Measurements from ENCODE around the gene RERE.
"Not testable (repeated sequence)": the region's sequence is repeated elsewhere in the genome, so short reads cannot be mapped to it uniquely, and the experiment has no call there.

Gene RERE

DNA sequence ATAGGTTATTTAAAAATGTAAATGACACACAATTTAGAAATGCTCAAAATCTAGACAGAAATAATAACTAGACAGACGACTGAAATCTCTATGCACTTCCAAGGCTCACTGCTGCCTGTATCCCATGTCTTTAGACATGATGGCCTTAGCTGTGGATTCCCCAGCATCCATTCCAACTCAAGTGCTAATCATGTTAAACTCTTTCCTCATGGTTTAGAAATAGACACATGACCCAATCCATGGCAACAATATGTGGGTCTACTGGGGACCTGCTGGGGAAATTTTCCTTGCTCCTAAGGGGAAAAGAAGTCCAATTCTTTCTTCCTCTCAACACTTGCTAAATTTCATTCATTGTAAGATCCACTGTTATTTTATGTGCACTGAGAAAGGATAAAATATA, 311.0 kb downstream of the RERE start:
- no peak for DNase-seq (ENCODE audit: low read depth)
- H3K4me3 ChIP-seq (replicated peaks; ENCODE audit: low read depth, low read length) = no peak overlapping the region
- TF ChIP-seq, protein P1, sequence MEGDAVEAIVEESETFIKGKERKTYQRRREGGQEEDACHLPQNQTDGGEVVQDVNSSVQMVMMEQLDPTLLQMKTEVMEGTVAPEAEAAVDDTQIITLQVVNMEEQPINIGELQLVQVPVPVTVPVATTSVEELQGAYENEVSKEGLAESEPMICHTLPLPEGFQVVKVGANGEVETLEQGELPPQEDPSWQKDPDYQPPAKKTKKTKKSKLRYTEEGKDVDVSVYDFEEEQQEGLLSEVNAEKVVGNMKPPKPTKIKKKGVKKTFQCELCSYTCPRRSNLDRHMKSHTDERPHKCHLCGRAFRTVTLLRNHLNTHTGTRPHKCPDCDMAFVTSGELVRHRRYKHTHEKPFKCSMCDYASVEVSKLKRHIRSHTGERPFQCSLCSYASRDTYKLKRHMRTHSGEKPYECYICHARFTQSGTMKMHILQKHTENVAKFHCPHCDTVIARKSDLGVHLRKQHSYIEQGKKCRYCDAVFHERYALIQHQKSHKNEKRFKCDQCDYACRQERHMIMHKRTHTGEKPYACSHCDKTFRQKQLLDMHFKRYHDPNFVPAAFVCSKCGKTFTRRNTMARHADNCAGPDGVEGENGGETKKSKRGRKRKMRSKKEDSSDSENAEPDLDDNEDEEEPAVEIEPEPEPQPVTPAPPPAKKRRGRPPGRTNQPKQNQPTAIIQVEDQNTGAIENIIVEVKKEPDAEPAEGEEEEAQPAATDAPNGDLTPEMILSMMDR (IDR thresholded peaks at IDR 0.05; ENCODE audit: low read length, missing control alignments) = no peak

DNA sequence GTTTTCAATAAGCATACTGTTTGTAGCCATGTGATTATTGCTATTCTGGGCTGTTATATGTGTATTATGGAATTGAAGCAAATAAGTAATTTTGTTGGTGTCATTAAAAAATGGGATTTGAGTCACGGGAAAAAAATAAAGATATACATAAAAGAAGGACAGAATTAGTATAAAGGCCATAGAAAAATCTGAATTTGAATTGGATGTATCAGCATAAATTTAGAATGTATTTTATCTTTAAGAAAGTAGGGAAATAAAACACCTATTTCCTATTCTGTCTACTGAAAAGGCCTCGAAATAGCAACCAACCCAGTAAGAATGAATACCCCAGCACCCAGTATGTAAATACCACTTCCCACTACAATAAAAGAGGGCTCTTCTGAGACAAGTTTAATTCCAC, 313.6 kb downstream of the RERE start:
- no peak for DNase-seq (ENCODE audit: low read depth)
- no peak overlapping the region for H3K4me3 ChIP-seq (replicated peaks; ENCODE audit: low read depth, low read length)
- TF ChIP-seq, protein P1 (IDR thresholded peaks at IDR 0.05; ENCODE audit: low read length, missing control alignments) = no peak

DNA sequence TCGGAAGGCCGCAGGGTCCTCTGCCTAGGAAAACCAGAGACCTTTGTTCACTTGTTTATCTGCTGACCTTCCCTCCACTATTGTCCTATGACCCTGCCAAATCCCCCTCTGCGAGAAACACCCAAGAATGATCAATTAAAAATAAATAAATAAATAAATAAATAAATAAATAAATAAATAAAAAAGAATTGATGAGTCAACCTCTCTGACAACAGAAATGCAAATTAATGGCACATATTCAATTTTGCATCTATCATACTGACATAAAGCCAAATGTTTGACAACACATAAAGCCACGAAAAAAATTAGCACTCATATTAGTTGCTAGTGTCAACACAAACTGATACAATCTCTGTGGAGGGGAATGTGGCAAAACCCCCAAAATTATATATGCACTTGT, 314.5 kb downstream of the RERE start:
- DNase-seq (ENCODE audit: low read depth); H3K4me3 ChIP-seq (replicated peaks; ENCODE audit: low read depth, low read length): not testable (repeated sequence)

DNA sequence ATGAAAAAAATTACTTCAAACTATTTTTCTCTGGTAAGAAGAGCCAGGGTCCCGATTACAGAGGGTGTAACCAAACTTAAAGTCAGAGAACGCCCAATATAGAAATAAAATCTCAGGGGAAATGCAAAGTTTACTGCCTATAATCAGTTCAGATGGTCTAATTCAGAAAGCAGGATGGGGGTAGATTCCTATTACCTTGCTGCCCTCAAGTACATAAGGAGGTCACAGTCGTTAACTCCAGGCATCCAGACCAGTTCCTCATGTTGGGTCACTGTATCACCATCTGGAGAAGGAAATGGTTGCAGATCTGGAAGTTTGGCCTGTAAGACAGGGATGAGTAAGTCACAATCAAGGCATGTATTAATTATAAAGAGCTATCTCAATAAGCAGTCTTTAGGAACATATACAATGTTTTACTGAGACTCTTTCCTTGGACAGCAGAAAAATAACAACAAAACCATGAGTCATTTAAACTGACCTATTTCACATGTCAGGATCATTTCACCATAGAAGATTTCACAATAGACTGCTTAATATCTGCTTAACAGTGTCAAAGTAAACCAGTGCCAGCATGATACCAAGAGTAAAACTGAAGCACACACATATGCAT, 320.1 kb downstream of the RERE start:
- DNase-seq (ENCODE audit: low read depth) = peak; percentile 88
- H3K4me3 ChIP-seq (replicated peaks; ENCODE audit: low read depth, low read length) = no peak overlapping the region
- TF ChIP-seq, protein P1 (IDR thresholded peaks at IDR 0.05; ENCODE audit: low read length, missing control alignments) = no peak

DNA sequence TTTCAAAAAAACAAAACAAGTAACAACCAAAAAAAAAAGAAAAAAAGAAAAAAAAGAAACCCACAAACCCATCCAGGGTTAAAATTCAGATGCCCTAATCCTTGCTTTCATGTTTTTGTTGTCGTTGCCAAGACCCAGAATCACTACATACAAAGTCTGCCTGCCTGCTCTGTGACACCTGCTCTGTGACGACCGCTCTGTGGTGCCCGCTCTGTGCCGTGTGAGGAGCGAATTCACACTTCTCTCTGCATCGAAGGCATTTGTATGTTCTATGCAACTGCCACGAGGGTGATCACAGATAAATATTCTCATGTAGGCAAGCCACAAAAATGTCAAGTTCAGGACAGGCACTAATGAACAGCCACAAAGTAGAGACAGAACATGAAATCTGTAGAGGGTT, 321.0 kb downstream of the RERE start:
- no peak for DNase-seq (ENCODE audit: low read depth)
- TF ChIP-seq, protein P1 (IDR thresholded peaks at IDR 0.05; ENCODE audit: low read length, missing control alignments) = no peak

DNA sequence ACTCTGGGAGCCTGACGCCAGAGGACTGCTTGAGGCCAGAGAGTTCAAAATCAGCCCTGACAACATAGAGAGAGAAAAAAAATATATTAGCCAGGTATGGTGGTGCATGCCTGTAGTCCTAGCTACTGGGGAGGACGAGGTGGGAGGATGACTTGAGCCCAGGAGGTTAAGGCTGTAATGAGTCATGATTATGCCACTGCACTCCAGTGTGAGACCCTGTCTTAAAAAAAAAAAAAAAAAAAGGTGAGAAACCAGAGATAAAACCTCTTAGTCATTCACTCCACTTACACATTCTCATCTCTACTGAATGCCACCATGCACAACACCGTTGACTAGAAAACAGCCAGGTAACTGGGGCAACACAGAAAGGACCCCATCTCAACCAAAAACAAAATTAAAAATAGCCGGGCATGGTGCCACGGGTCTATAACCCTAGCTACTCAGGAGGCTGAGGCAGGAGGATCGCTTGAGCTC, 321.5 kb downstream of the RERE start:
- TF ChIP-seq, protein P1 (IDR thresholded peaks at IDR 0.05; ENCODE audit: low read length, missing control alignments) = no peak
- H3K4me3 ChIP-seq (replicated peaks; ENCODE audit: low read depth, low read length) = no peak overlapping the region
- DNase-seq (ENCODE audit: low read depth) = no peak

More for the DNA sequence above, 321.0 kb downstream of the RERE start:
- H3K4me3 ChIP-seq (replicated peaks; ENCODE audit: low read depth, low read length) = no peak overlapping the region

DNA sequence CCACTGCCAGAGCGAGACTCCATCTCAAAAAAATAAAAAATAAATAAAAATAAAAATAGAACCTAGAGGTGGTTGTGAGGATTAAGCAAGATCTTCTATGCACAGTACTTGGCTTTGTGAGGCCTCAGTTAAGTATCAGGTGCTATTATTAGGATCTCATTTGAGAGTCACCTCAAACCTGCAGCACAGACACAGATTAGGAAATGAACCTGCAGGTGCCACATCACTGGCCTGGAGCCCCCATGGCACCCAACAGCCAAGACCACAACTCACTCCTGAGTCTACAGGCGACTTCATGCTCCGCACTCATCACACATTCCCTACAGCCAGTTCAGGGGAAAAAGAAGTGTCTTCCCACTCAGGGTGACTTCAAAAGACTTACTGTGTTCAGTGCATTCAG, 322.8 kb downstream of the RERE start:
- H3K4me3 ChIP-seq (replicated peaks; ENCODE audit: low read depth, low read length) = no peak overlapping the region
- TF ChIP-seq, protein P1 (IDR thresholded peaks at IDR 0.05; ENCODE audit: low read length, missing control alignments) = no peak
- no peak for DNase-seq (ENCODE audit: low read depth)
